ENCODE measurements around the gene MAP3K8.

GRCh38 chr10:30455816-30456215 is 21.8 kb downstream of the MAP3K8 start:
- TF ChIP-seq POLR2A (IDR thresholded peaks at IDR 0.05) (no peak), CTCF (IDR thresholded peaks at IDR 0.05) (no peak)

Measured in gastroesophageal sphincter (tissue), 3 donors.